ENCODE data around the gene ABHD14A. TPM values are rescaled to one million over a fixed set of nuclear protein-coding genes. Genes with fewer than 3 reads are reported as not detected.
"Not testable (repeated sequence)": the region's sequence is repeated elsewhere in the genome, so short reads cannot be mapped to it uniquely, and the experiment has no call there.

Gene ABHD14A
- total RNA-seq, 1 experiment from 2014 or later: 3.7 TPM

DNA sequence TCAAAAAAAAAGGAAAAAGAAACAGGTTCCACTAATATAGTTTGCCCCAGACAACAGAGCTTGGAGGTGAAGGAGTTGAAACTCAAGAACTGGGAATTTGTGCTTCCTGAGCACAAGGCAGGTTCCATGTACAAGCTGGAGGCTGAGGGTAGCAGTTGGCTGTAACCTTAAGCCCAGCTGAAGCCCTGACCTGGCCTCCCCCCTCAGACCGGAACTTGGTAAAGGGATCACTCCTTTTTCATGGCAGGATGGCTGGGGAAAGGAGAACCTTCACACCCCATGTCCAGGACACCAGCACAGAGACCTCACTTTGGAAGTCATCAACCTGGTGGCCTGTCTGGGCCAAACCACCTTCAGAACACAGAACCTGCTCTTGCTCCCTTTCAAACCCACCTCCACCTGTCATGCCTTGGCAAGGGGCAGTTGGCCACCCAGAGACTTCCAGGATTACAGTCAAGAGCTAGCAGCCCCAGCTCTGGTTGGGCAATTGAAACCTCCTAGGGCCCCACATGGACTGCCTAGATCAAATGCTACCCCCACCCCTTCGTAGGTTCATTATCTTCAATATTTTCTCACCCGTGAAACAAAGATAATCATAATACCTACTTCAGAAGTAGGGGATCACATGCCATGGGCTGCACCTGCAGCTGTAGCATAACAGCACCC lies 17.3 kb downstream of the ABHD14A start:
- Histone ChIP-seq H3K4me3 (ENCODE audit: low read depth, low read length, poor library complexity, severe bottlenecking) (no peak overlapping the region), H3K27me3 (replicated peaks; ENCODE audit: insufficient read depth, low read depth, low read length, poor library complexity) (no peaks in the 10 kb centered on the region), H3K9me3 (ENCODE audit: low read depth, low read length, poor library complexity, severe bottlenecking) (no peaks in the 10 kb centered on the region), H3K36me3 (ENCODE audit: insufficient read depth, low read length, poor library complexity, severe bottlenecking) (peaks cover 32% of the 10 kb centered on the region), H3K27ac (ENCODE audit: low read depth, low read length, poor library complexity, severe bottlenecking) (no peak overlapping the region), H3K4me1 (ENCODE audit: insufficient read depth, low read length, poor library complexity, severe bottlenecking) (peaks cover 8% of the 10 kb centered on the region)
- TF ChIP-seq, protein P1, sequence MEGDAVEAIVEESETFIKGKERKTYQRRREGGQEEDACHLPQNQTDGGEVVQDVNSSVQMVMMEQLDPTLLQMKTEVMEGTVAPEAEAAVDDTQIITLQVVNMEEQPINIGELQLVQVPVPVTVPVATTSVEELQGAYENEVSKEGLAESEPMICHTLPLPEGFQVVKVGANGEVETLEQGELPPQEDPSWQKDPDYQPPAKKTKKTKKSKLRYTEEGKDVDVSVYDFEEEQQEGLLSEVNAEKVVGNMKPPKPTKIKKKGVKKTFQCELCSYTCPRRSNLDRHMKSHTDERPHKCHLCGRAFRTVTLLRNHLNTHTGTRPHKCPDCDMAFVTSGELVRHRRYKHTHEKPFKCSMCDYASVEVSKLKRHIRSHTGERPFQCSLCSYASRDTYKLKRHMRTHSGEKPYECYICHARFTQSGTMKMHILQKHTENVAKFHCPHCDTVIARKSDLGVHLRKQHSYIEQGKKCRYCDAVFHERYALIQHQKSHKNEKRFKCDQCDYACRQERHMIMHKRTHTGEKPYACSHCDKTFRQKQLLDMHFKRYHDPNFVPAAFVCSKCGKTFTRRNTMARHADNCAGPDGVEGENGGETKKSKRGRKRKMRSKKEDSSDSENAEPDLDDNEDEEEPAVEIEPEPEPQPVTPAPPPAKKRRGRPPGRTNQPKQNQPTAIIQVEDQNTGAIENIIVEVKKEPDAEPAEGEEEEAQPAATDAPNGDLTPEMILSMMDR (conservative IDR thresholded peaks at IDR 0.05; ENCODE audit: low read depth, low read length): no peak
- no peak for TF ChIP-seq EZH2 (IDR thresholded peaks at IDR 0.05; ENCODE audit: borderline replicate concordance, low read depth, low read length, poor library complexity, severe bottlenecking)
- ChIA-PET CTCF (interaction anchor here (1.1 kb wide), 1 partner anchor 51 kb away, joined by 3 read pairs; the partner anchor contains the start of gene RRP9), POLR2A (ENCODE audit: low non-redundant PET) (no interaction called here)
- DNase-seq (ENCODE audit: low spot score): no peak
- intact Hi-C loops (cut with micrococcal nuclease; ENCODE audit: unreplicated experiment): no loop called here
- BruUV-seq (replicated peaks): TSS peak; percentile 89

DNA sequence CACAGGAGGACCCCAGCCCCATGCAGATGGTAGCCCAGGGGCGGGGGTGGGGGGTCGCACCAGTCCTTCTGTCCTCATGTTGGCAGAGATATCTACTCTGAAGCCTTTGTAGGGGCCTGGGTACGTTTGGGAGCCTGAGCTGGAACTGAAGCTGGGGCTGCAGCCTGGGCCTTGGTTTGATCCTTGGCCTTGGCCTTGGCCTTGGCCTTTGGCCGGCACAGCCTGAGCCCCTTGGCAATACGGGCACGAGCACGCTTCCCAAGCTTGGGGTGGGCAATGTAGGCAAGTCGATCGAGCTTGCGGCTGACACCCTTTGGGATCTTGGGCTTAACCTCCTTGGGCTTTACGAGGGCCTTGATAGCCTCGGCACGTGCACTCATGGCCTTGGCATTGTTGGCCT lies 18.8 kb downstream of the ABHD14A start:
- POLR2A ChIA-PET (ENCODE audit: low non-redundant PET); H3K4me3 ChIP-seq (ENCODE audit: low read depth, low read length, poor library complexity, severe bottlenecking): not testable (repeated sequence)

DNA sequence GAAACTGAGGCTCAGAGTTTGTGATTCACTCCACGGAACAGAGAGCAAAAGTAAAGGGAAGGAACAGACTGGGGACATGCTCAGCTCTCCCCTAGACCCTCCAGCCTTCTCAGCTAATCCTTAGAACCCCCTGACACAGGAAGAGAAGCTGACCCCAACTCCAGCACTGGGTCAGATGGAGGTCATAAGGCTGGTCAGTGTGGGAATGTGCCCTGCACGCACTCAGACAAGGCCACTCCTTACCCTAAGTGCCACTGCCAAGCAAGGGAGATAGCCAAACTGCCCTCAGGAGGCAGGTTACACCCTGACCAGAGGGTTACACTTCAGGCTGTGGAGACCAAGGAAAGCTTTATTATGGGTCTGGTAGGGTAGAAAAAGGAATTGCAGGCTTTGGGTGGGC lies 19.7 kb downstream of the ABHD14A start:
- Histone ChIP-seq H3K4me1 (ENCODE audit: insufficient read depth, low read length, poor library complexity, severe bottlenecking) (peaks cover 8% of the 10 kb centered on the region), H3K27me3 (replicated peaks; ENCODE audit: insufficient read depth, low read depth, low read length, poor library complexity) (no peaks in the 10 kb centered on the region), H3K27ac (ENCODE audit: low read depth, low read length, poor library complexity, severe bottlenecking) (peak overlapping the region; percentile 94), H3K4me3 (ENCODE audit: low read depth, low read length, poor library complexity, severe bottlenecking) (peak overlapping the region; percentile 93), H3K36me3 (ENCODE audit: insufficient read depth, low read length, poor library complexity, severe bottlenecking) (peaks cover 32% of the 10 kb centered on the region), H3K9me3 (ENCODE audit: low read depth, low read length, poor library complexity, severe bottlenecking) (no peaks in the 10 kb centered on the region)
- BruUV-seq (replicated peaks): no TSS peak
- no peak for DNase-seq (ENCODE audit: low spot score)
- CTCF ChIA-PET: no interaction called here
- intact Hi-C loops (cut with micrococcal nuclease; ENCODE audit: unreplicated experiment): no loop called here
- TF ChIP-seq, protein P1 (conservative IDR thresholded peaks at IDR 0.05; ENCODE audit: low read depth, low read length): no peak
- no peak for TF ChIP-seq EZH2 (IDR thresholded peaks at IDR 0.05; ENCODE audit: borderline replicate concordance, low read depth, low read length, poor library complexity, severe bottlenecking)
- POLR2A ChIA-PET (ENCODE audit: low non-redundant PET): no interaction called here

More for the DNA sequence above, 18.8 kb downstream of the ABHD14A start:
- H3K9me3 ChIP-seq (ENCODE audit: low read depth, low read length, poor library complexity, severe bottlenecking); CTCF ChIA-PET; H3K27me3 ChIP-seq (replicated peaks; ENCODE audit: insufficient read depth, low read depth, low read length, poor library complexity); BruUV-seq (replicated peaks); intact Hi-C loops (cut with micrococcal nuclease; ENCODE audit: unreplicated experiment); H3K4me1 ChIP-seq (ENCODE audit: insufficient read depth, low read length, poor library complexity, severe bottlenecking); DNase-seq (ENCODE audit: low spot score); H3K27ac ChIP-seq (ENCODE audit: low read depth, low read length, poor library complexity, severe bottlenecking): not testable (repeated sequence)
- H3K36me3 ChIP-seq (ENCODE audit: insufficient read depth, low read length, poor library complexity, severe bottlenecking): peaks cover 32% of the 10 kb centered on the region
